GM19468 (cell line): Measurements from ENCODE around the gene ANKRD6.

ENCODE experiments used
- ATAC-seq: cut with Tn5 transposase; IDR thresholded peaks from one replicate; pipeline ENCODE4 v1.9.1; 2021; ENCODE audit warnings: mild to moderate bottlenecking, moderate library complexity, moderate number of reproducible peaks; ENCODE audit not compliant: unreplicated experiment; ENCODE audit errors: extremely low read depth

The ANKRD6 gene

GRCh38 chr6:89503641-89504040, 70.7 kb downstream of the ANKRD6 start:
- no peak for ATAC-seq

GRCh38 chr6:89505847-89506246, 72.9 kb downstream of the ANKRD6 start:
- no peak for ATAC-seq

- ATAC-seq, result no peak
Observed at GRCh38 chr6:89506716-89507617, 74.0 kb downstream of the ANKRD6 start.

GRCh38 chr6:89508755-89509563, 76.0 kb downstream of the ANKRD6 start:
- no peak for ATAC-seq

GRCh38 chr6:89509777-89510281, 76.9 kb downstream of the ANKRD6 start:
- ATAC-seq, result no peak

GRCh38 chr6:89510393-89510792, 77.4 kb downstream of the ANKRD6 start:
- ATAC-seq, result no peak

GRCh38 chr6:89518352-89519055, 85.6 kb downstream of the ANKRD6 start:
- no peak for ATAC-seq

GRCh38 chr6:89520736-89521135, 87.8 kb downstream of the ANKRD6 start:
- ATAC-seq, result no peak

- no peak for ATAC-seq
Observed at GRCh38 chr6:89522778-89523177, 89.8 kb downstream of the ANKRD6 start.

GRCh38 chr6:89525786-89526562, 93.0 kb downstream of the ANKRD6 start:
- no peak for ATAC-seq

GRCh38 chr6:89526563-89526869, 93.6 kb downstream of the ANKRD6 start:
- no peak for ATAC-seq

GRCh38 chr6:89527634-89528033, 94.7 kb downstream of the ANKRD6 start:
- ATAC-seq, result no peak

- no peak for ATAC-seq
Observed at GRCh38 chr6:89528866-89529265, 95.9 kb downstream of the ANKRD6 start.

GRCh38 chr6:89530982-89531381, 98.0 kb downstream of the ANKRD6 start:
- ATAC-seq, result no peak

GRCh38 chr6:89536231-89536630, 103.3 kb downstream of the ANKRD6 start:
- no peak for ATAC-seq

GRCh38 chr6:89539779-89540178, 106.8 kb downstream of the ANKRD6 start:
- ATAC-seq, result no peak

- no peak for ATAC-seq
Observed at GRCh38 chr6:89542081-89542857, 109.3 kb downstream of the ANKRD6 start.

- no peak for ATAC-seq
Observed at GRCh38 chr6:89542866-89543265, 109.9 kb downstream of the ANKRD6 start.

- ATAC-seq, result no peak
Observed at GRCh38 chr6:89547281-89547680, 114.3 kb downstream of the ANKRD6 start.
